HepG2 (cell line): ENCODE results near the gene GNMT. TPM values are rescaled to one million over a fixed set of nuclear protein-coding genes. Genes with fewer than 3 reads are reported as not detected.

Source experiments
- ARNT2 ChIP-seq: sonication (generic); formaldehyde crosslinking; IDR thresholded peaks from 2 replicates; pipeline ENCODE4 v1.8.0; 2022; ENCODE audit warnings: mild to moderate bottlenecking, low read depth, missing genetic modification reagents, moderate library complexity
- ATRX ChIP-seq: sonication (generic); formaldehyde crosslinking; IDR thresholded peaks from 2 replicates; pipeline ENCODE4 v1.4.0; 2020; ENCODE audit warnings: missing genetic modification reagents, borderline replicate concordance
- BCL3 ChIP-seq: sonication (generic); formaldehyde crosslinking; IDR thresholded peaks from 2 replicates; pipeline ENCODE4 v1.5.1; 2020; ENCODE audit warnings: mild to moderate bottlenecking, missing genetic modification reagents, moderate library complexity
- FOXA3 ChIP-seq: IDR thresholded peaks from 2 replicates; pipeline ENCODE4 v1.6.1; 2016; ENCODE audit warnings: missing genetic modification reagents, missing compliant biosample characterization
- GABPA ChIP-seq, 2 experiments: IDR thresholded peaks; 2 replicates each; pipeline ENCODE4 v1.6.1; 2011 to 2016; ENCODE audit warnings: low read depth in 2 of 2, low read length in 1 of 2, missing biosample characterization in 1 of 2, missing genetic modification characterization in 1 of 2
- GATAD2A ChIP-seq: IDR thresholded peaks from 2 replicates; pipeline ENCODE4 v1.6.1; 2016
- HMGXB4 ChIP-seq, 2 experiments: sonication (generic) in 1 of 2; formaldehyde crosslinking in 1 of 2; IDR thresholded peaks; 2 replicates each; pipeline versions ENCODE4 v1.4.0 to v1.6.1; 2018 to 2020; ENCODE audit warnings: missing genetic modification reagents in 2 of 2, borderline replicate concordance in 1 of 2, low read depth in 1 of 2, mild to moderate bottlenecking in 1 of 2, missing biosample characterization in 1 of 2
- MYC ChIP-seq: sonication (generic); formaldehyde crosslinking; IDR thresholded peaks from 2 replicates; pipeline ENCODE4 v1.9.0; 2021; ENCODE audit warnings: missing genetic modification reagents, borderline replicate concordance
- PATZ1 ChIP-seq: sonication (generic); formaldehyde crosslinking; IDR thresholded peaks from 2 replicates; pipeline ENCODE4 v1.4.0; 2020; ENCODE audit warnings: missing genetic modification reagents
- SAP130 ChIP-seq: IDR thresholded peaks from 2 replicates; pipeline ENCODE4 v1.6.1; 2016; ENCODE audit warnings: low read depth
- XRCC5 ChIP-seq: fragments of 200-400 bp; formaldehyde crosslinking; optimal IDR thresholded peaks from 2 replicates; pipeline ENCODE3; 2017; ENCODE audit warnings: mild to moderate bottlenecking, low read length
- ZFP82 ChIP-seq: sonication (generic); formaldehyde crosslinking; IDR thresholded peaks from 2 replicates; pipeline ENCODE4 v1.5.1; 2020; ENCODE audit warnings: mild to moderate bottlenecking, missing genetic modification reagents, borderline replicate concordance
- ZNF598 ChIP-seq: sonication (generic); formaldehyde crosslinking; IDR thresholded peaks from 2 replicates; pipeline ENCODE4 v1.5.1; 2020; ENCODE audit warnings: mild to moderate bottlenecking, missing genetic modification reagents, borderline replicate concordance
- ZNF614 ChIP-seq: IDR thresholded peaks from 2 replicates; pipeline ENCODE4 v1.6.1; 2018; ENCODE audit warnings: missing biosample characterization, missing genetic modification reagents, inconsistent platforms, borderline replicate concordance
- ZNF777 ChIP-seq: sonication (generic); formaldehyde crosslinking; IDR thresholded peaks from 2 replicates; pipeline ENCODE4 v1.4.0; 2020; ENCODE audit warnings: missing genetic modification reagents
- polyA plus RNA-seq, 8 experiments: library from polyadenylated mRNA; depleted of rRNA in 3 of 8; stranded (reverse) in 7 of 8; unstranded in 1 of 8; fragments of >200 nt; fragmentation: Illumina TruSeq in 4 of 8; extraction: Trizol in 4 of 8; gene quantifications; 2 replicates each; pipeline versions ENCODE4 v1.2.1 to v1.2.3, GENCODE V29; 2011 to 2016; ENCODE audit warnings: low read depth in 4 of 8, missing spikeins in 1 of 8, mixed read lengths in 1 of 8; ENCODE audit not compliant: insufficient read depth in 1 of 8
- total RNA-seq, 5 experiments: library from RNA; depleted of rRNA; stranded (reverse); fragments of >200 nt; fragmentation: Illumina TruSeq; extraction: Trizol; gene quantifications; 2 replicates each; pipeline ENCODE4 v1.2.3, GENCODE V29; 2016; ENCODE audit warnings: low read depth in 1 of 5
- TF ChIP-seq, protein P1 (sequence below): sonication (generic); formaldehyde crosslinking; IDR thresholded peaks from 2 replicates; pipeline ENCODE4 v1.5.0; 2020; ENCODE audit warnings: mild to moderate bottlenecking, missing genetic modification reagents, moderate library complexity
- TF ChIP-seq, protein P2 (sequence below): IDR thresholded peaks from 2 replicates; pipeline ENCODE4 v1.6.1; 2016; ENCODE audit warnings: low read depth, borderline replicate concordance
- TF ChIP-seq, protein P3 (sequence below): sonication (generic); formaldehyde crosslinking; IDR thresholded peaks from 2 replicates; pipeline ENCODE4 v1.5.0; 2020; ENCODE audit warnings: mild to moderate bottlenecking, missing genetic modification reagents

Gene GNMT
- total and polyA plus RNA-seq, 2 of the 13 experiments (the other 11 are each of a cell fraction or from before 2014, with no cell fraction given) = 2.8 to 7.0 TPM

GRCh38 chr6:42911171-42912021 lies 49.2 kb upstream of the GNMT start (continued):
- TF ChIP-seq ZNF598 (CRISPR knock-in tag) (0 out of 2 replicates have a peak, but pooled peaks have one; percentile 41), XRCC5 (peak; percentile 46), ATRX (CRISPR knock-in tag) (no peak), FOXA3 (no peak), ZNF777 (CRISPR knock-in tag) (peak; percentile 94), PATZ1 (CRISPR knock-in tag) (peak; percentile 82), ZNF614 (CRISPR knock-in tag) (no peak), HMGXB4 (CRISPR knock-in tag; IDR thresholded peaks at IDR 0.05; ENCODE audit: borderline replicate concordance in 1 of 2, low read depth in 1 of 2) (peak; percentile 54 to 70; a peak in 2 of 4 replicates), GABPA (IDR thresholded peaks at IDR 0.05; ENCODE audit: low read depth, low read length) (no peak), GABPA (CRISPR knock-in tag; IDR thresholded peaks at IDR 0.05; ENCODE audit: low read depth) (no peak), ZFP82 (CRISPR knock-in tag) (no peak), ARNT2 (peak; percentile 46; the same call in 1 of the 2 replicates), MYC (CRISPR knock-in tag) (peak; percentile 26), GATAD2A (CRISPR knock-in tag) (peak; percentile 16; the same call in 1 of the 2 replicates), BCL3 (no peak), SAP130 (peak; percentile 38; the same call in 1 of the 2 replicates)
- TF ChIP-seq, protein P1, sequence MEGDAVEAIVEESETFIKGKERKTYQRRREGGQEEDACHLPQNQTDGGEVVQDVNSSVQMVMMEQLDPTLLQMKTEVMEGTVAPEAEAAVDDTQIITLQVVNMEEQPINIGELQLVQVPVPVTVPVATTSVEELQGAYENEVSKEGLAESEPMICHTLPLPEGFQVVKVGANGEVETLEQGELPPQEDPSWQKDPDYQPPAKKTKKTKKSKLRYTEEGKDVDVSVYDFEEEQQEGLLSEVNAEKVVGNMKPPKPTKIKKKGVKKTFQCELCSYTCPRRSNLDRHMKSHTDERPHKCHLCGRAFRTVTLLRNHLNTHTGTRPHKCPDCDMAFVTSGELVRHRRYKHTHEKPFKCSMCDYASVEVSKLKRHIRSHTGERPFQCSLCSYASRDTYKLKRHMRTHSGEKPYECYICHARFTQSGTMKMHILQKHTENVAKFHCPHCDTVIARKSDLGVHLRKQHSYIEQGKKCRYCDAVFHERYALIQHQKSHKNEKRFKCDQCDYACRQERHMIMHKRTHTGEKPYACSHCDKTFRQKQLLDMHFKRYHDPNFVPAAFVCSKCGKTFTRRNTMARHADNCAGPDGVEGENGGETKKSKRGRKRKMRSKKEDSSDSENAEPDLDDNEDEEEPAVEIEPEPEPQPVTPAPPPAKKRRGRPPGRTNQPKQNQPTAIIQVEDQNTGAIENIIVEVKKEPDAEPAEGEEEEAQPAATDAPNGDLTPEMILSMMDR (CRISPR knock-in tag) = peak; percentile 45; the same call in 1 of the 2 replicates
- TF ChIP-seq, protein P2, sequence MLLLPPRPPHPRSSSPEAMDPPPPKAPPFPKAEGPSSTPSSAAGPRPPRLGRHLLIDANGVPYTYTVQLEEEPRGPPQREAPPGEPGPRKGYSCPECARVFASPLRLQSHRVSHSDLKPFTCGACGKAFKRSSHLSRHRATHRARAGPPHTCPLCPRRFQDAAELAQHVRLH (CRISPR knock-in tag) = 0 out of 2 replicates have a peak, but pooled peaks have one; percentile 20
- TF ChIP-seq, protein P3, sequence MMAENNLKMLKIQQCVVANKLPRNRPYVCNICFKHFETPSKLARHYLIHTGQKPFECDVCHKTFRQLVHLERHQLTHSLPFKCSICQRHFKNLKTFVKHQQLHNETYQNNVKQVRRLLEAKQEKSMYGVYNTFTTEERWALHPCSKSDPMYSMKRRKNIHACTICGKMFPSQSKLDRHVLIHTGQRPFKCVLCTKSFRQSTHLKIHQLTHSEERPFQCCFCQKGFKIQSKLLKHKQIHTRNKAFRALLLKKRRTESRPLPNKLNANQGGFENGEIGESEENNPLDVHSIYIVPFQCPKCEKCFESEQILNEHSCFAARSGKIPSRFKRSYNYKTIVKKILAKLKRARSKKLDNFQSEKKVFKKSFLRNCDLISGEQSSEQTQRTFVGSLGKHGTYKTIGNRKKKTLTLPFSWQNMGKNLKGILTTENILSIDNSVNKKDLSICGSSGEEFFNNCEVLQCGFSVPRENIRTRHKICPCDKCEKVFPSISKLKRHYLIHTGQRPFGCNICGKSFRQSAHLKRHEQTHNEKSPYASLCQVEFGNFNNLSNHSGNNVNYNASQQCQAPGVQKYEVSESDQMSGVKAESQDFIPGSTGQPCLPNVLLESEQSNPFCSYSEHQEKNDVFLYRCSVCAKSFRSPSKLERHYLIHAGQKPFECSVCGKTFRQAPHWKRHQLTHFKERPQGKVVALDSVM (CRISPR knock-in tag) = no peak
